ENCODE measurements around the gene KLHDC7A. TPM values are rescaled to one million over a fixed set of nuclear protein-coding genes. Genes with fewer than 3 reads are reported as not detected.

KLHDC7A gene
- polyA plus RNA-seq, 12 donors: 0.09 TPM; not detected in 11

Other genes with a start within 250 kb of the KLHDC7A start
- gene PAX7, start 149.9 kb downstream of the KLHDC7A start, polyA plus RNA-seq (ENCODE audit: insufficient read length in 12 of 12): 10 to 100 TPM in 11 of 12 donors, not detected in 1; 22.9 to 64.5 (median 50.3) TPM